ENCODE data around the gene ECHS1. TPM values are rescaled to one million over a fixed set of nuclear protein-coding genes. Genes with fewer than 3 reads are reported as not detected.
"Not testable (repeated sequence)": the region's sequence is repeated elsewhere in the genome, so short reads cannot be mapped to it uniquely, and the experiment has no call there.

ECHS1 gene
- total RNA-seq, 2 donors from 2014 or later = 173 to 205 TPM

GRCh38 chr10:133332936-133333699, 40.0 kb downstream of the ECHS1 start:
- no peak for DNase-seq
- intact Hi-C loops (cut with DNase I, micrococcal nuclease) = no loop called here
- no peak for ATAC-seq

- intact Hi-C loops (cut with DNase I, micrococcal nuclease) = loop anchor here in 1 of 2 donors (5.0 kb wide), 1 partner anchor 278 kb away; no protein-coding TSS in a partner anchor
- DNase-seq = peak; percentile 69 to 93
- ATAC-seq = peak; percentile 85
Measured at GRCh38 chr10:133329491-133330202, 43.5 kb downstream of the ECHS1 start.

GRCh38 chr10:133328358-133329343, 44.5 kb downstream of the ECHS1 start:
- DNase-seq (no peak), ATAC-seq (no peak)
- intact Hi-C loops (cut with DNase I, micrococcal nuclease) = loop anchor here in 1 of 2 donors (5.0 kb wide), 1 partner anchor 279 kb away; no protein-coding TSS in a partner anchor

- no peak for ATAC-seq
- no peak for DNase-seq
- intact Hi-C loops (cut with DNase I, micrococcal nuclease) = loop anchor here in 1 of 2 donors (5.0 kb wide), 1 partner anchor 279 kb away; no protein-coding TSS in a partner anchor
Measured at GRCh38 chr10:133327651-133328357, 45.4 kb downstream of the ECHS1 start.

- intact Hi-C loops (cut with DNase I, micrococcal nuclease) = loop anchor here in 1 of 2 donors (5.0 kb wide), 1 partner anchor 280 kb away; no protein-coding TSS in a partner anchor
- ATAC-seq (no peak), DNase-seq (no peak)
Measured at GRCh38 chr10:133326745-133327650, 46.2 kb downstream of the ECHS1 start.

GRCh38 chr10:133326223-133326551, 47.0 kb downstream of the ECHS1 start:
- no peak for ATAC-seq
- intact Hi-C loops (cut with DNase I, micrococcal nuclease) = loop anchor here in 1 of 2 donors (5.0 kb wide), 1 partner anchor 281 kb away; no protein-coding TSS in a partner anchor
- DNase-seq = no peak

- DNase-seq (no peak), ATAC-seq (no peak)
- intact Hi-C loops (cut with DNase I, micrococcal nuclease) = loop anchor here in 1 of 2 donors (5.0 kb wide), 1 partner anchor 282 kb away; no protein-coding TSS in a partner anchor
Measured at GRCh38 chr10:133325440-133326222, 47.5 kb downstream of the ECHS1 start.

DNA sequence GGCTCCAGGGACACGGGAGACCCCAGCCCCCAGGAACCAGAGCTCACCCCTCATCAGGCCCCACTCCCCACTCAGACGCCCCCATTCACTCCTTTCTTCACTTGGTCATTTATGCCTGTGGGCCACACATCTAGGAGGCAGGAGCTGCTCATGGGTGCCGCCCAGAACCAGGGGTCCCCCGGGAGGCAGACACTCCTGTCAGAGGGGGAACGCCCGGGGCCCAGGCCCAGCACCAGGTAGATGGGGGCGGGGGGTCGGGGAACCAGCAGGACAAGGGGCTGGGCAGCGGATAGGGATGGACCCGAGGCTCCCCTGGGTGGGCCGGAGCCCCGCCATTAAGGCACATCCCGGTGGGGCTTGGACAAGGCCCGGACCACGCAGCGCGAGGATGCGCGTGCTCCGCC, 48.3 kb downstream of the ECHS1 start:
- intact Hi-C loops (cut with DNase I, micrococcal nuclease) = loop anchor here in 1 of 2 donors (5.0 kb wide), 1 partner anchor 282 kb away; no protein-coding TSS in a partner anchor
- DNase-seq (no peak), ATAC-seq (no peak)

DNA sequence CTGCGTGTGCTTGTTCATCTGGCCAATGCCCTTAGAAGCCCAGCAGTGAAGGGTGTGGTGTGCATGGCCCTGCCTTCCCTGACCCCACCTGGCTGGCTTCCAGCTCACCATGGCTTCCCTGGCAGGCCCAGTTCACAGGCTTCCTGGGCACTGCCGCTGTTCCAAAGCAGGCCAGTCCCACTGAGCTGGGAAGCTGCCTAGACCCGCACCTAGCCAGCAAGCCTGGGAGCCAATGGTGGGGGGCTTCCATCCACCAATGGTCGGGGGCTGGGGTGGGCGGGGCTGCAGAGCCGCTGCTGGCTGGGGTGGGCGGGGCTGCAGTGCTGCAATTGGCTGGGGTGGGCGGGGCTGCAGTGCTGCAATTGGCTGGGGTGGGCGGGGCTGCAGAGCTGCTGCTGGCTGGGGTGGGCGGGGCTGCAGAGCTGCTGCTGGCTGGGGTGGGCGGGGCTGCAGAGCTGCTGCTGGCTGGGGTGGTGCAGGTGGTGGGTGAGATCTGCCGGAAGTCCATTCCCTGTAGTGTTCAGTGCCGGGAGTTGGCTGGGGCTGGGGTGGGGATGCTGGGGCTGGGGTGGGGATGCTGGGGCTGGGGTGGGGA, 48.9 kb downstream of the ECHS1 start:
- DNase-seq = peak; percentile 85 to 89
- ATAC-seq = peak; percentile 87
- intact Hi-C loops (cut with DNase I, micrococcal nuclease) = no loop called here

- DNase-seq; ATAC-seq; intact Hi-C loops (cut with DNase I, micrococcal nuclease): not testable (repeated sequence)
Measured at GRCh38 chr10:133322064-133322709, 51.0 kb downstream of the ECHS1 start.

GRCh38 chr10:133320852-133321422, 52.2 kb downstream of the ECHS1 start:
- intact Hi-C loops (cut with DNase I, micrococcal nuclease); ATAC-seq; DNase-seq: not testable (repeated sequence)

- intact Hi-C loops (cut with DNase I, micrococcal nuclease) = no loop called here
- peak; percentile 91 for ATAC-seq
- DNase-seq = peak in 1 of 2 donors; percentile 77
Measured at GRCh38 chr10:133318494-133319127, 54.5 kb downstream of the ECHS1 start.

DNA sequence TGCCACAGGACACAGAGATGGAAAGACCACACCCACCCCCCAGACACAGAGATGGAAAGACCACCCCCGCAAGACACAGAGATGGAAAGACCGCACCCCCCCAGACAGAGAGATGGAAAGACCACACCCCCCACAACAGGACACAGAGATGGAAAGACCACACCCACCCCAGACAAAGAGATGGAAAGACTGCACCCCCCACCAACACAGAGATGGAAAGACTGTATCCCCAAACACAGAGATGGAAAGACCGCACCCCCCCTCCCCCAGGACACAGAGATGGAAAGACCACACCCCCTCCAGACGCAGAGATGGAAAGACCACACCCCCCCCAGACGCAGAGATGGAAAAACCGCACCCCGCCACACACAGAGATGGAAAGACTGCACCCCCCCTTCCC, 56.4 kb downstream of the ECHS1 start:
- intact Hi-C loops (cut with DNase I, micrococcal nuclease) = no loop called here
- no peak for ATAC-seq
- no peak for DNase-seq

DNA sequence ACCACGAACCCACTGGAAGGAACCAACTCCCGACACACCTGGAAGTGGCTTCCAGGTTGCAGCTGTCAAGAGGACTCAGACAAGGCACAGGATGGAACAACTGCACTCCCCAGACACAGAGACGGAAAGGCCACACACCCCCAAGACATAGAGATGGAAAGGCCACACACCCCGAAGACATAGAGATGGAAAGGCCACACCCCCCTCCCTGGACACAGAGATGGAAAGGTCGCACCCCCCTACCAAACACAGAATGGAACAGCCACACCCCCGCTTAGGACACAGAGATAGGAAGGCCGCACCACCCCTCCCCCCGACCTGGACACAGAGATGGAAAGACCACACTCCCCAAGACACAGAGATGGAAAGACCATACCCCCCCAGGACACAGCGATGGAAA, 56.9 kb downstream of the ECHS1 start:
- intact Hi-C loops (cut with DNase I, micrococcal nuclease) = no loop called here
- DNase-seq (no peak), ATAC-seq (no peak)

GRCh38 chr10:133315847-133316246, 57.3 kb downstream of the ECHS1 start:
- no peak for DNase-seq
- intact Hi-C loops (cut with DNase I, micrococcal nuclease) = no loop called here
- no peak for ATAC-seq

Measured in left colon (tissue), 2 donors.